Dedifferentiated amniotic fluid mesenchymal stem cell (primary cell): ENCODE measurements around the gene SNRPB2.

ENCODE experiments used
- DNase-seq: peaks from one replicate; pipeline ENCODE4 v3.0.0-alpha.2; 2016; ENCODE audit errors: extremely low spot score

The SNRPB2 gene

GRCh38 chr20:16732506-16733152, 2.8 kb downstream of the SNRPB2 start:
- no peak for DNase-seq

DNA sequence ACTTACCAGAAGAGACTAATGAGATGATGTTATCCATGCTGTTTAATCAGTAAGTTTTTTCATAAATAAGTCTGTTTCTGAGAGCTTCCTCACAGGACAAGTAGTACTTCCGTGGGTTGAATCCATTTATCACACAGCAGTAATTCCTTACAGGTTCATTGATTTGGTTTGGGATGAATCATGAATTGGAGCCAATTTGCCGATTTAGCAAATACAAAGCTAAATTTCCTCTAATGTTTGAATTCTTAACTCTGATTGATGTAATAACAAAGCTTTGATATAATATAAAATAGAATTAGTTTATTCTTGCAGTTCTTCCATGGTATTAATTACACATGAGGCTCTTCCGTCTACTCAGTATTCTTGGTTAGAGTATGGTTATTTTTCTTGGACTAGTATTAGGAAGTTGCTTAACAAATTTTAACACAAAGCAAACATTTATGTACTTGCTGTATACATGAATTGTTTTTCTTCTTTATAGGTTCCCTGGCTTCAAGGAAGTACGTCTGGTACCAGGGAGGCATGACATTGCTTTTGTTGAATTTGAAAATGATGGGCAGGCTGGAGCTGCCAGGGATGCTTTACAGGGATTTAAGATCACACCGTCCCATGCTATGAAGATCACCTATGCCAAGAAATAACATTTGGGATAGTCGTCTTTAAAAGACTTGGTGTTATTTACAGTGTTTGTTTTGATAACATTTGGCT, 10.7 kb downstream of the SNRPB2 start:
- DNase-seq, result no peak

- DNase-seq, result no peak
Observed at GRCh38 chr20:16744178-16744807, 14.5 kb downstream of the SNRPB2 start.

- no peak for DNase-seq
Observed at GRCh38 chr20:16745204-16745603, 15.4 kb downstream of the SNRPB2 start.

DNA sequence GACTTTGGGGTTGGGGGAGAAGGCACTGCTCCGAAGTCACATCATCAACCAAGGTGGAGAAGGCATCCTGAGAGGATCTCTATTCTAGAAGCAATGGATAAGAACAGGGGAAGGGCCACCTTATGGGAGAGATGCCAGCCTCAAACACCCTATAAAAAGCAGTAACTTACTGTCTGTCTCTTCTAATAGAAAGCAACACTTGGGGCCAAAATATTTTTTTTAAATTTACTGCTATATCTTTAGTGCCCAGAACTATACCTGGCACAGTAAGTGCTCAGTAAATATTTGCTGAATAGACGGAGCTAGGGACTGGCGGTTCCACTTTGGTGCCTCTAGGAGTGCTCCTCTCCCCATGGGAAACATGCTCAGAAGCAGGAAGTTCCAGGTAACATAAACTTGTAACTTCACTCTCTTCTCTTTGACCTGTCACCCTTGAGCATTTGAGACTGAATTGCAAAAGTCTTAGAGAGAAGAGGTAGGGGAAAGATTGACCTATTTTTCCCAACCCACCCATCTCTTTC, 17.5 kb downstream of the SNRPB2 start:
- no peak for DNase-seq

- DNase-seq, result no peak
Observed at GRCh38 chr20:16748308-16748900, 18.6 kb downstream of the SNRPB2 start, which contains the start of gene OTOR. Gene OTOR (plus strand): TSS chr20:16748358. CDS start chr20:16748402, 44 bp downstream.

- no peak for DNase-seq
Observed at GRCh38 chr20:16749573-16749972, 19.7 kb downstream of the SNRPB2 start.

DNA sequence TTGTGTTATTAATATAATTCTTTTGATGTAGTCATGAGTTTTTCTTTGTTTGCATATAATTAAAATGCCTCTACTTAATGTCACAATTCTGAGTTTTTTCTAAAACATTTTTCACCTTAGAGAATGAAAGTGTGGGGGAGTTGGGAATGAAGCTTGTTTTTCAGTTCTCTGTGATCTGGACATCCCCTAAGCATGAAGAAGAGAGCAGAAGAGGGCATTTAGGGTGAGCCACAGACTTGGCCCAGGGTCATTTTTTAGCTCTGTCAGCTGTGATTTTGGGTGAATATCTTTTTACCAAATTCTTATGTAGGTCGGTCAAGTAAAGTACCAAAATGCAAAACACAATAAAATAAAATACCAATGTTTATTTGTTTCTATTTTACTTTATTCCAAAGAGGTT, 22.3 kb downstream of the SNRPB2 start:
- DNase-seq, result no peak

- DNase-seq, result no peak
Observed at GRCh38 chr20:16752901-16753300, 23.1 kb downstream of the SNRPB2 start.

DNA sequence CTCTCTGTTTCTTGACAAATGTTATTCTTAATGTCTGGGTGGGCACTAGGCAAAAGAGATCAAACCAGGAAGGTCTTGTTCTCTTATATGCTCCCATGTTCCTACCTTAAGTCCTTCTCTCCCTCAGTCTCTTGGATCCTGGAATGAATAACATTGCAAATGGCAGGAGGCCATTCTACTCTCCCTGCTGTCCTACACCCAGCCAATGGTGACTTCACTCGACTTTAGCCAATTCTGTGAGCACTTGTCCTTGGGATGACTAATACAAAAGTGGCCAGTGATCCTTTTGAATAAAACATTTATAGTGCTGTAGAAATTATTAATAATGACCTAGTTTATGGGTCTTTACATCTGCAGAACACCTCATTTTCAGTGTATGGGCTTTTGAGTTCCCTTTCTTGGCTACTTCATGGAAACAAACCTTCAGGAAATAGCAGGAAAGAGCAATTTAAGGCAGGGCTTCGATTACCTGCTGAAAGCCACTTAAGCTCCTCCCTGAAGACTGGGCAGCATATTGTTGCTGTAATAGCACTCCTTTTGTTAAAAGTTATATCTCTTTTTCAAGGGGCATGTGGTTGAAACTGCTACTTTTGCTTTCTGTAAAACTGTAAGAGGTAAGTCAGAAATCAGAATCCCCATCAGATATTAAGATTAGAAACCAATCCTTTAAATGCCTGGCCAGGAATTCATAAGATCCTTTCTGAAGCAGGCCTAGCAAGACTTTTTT, 28.8 kb downstream of the SNRPB2 start:
- DNase-seq, result no peak

GRCh38 chr20:16759181-16759563, 29.3 kb downstream of the SNRPB2 start:
- no peak for DNase-seq

- no peak for DNase-seq
Observed at GRCh38 chr20:16760431-16761304, 30.8 kb downstream of the SNRPB2 start.

- peak; percentile 72 for DNase-seq
Observed at GRCh38 chr20:16761305-16761829, 31.5 kb downstream of the SNRPB2 start.

DNA sequence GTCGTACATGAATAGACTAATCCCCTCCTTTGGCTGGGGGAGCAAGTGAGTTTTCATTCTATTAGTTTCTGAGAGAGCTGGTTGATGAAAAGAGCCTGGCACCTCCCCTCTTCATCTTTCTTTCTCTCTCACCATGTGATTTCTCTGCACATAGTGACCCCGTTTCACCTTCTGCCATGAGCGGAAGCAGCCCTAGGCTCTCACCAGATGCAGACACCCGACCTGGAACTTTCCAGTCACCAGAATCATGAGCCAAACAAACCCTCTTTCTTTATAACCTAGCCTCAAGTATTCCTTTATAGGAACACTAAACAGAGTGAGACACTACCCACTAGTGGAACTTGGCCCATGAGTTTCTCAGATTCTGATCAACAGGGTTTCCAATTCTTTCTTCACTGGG, 34.7 kb downstream of the SNRPB2 start:
- no peak for DNase-seq

- no peak for DNase-seq
Observed at GRCh38 chr20:16771213-16771612, 41.4 kb downstream of the SNRPB2 start.

DNA sequence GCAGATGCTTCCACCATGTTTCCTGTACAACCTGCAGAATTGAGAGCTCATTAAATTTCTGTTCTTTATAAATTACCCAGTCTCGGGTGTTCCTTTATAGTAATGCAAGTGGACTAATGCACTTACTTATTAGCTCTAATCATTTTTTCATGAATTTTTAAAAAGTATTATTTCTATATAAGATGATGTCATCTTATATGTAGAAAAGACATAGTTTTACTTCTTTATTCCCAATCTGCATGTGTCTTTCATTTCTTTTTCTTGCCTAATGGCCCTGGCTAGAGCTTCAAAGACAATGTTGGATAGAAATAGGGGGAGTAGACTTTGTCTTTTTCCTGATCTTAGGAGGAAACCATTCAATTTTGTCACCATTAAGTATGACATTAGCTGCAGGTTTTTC, 46.1 kb downstream of the SNRPB2 start:
- no peak for DNase-seq

- no peak for DNase-seq
Observed at GRCh38 chr20:16777126-16777525, 47.3 kb downstream of the SNRPB2 start.

DNA sequence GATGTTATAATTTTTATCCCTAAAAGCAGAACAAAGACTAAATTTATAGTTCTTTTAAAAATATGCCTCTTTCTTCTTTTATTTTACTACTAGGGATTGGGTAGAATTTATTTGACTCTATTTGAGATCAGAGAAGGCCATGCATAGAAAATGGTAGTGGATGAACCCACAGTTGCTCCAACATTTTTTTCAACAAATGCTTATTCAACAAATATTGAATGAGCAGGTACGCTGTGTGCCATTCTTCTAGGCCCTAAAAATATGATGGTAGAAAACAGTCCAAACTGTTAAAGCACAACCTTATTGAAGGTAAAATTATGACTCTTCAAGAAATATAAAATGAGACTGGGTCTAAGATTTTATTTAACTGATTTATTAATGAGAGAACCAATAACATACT, 48.3 kb downstream of the SNRPB2 start:
- no peak for DNase-seq

DNA sequence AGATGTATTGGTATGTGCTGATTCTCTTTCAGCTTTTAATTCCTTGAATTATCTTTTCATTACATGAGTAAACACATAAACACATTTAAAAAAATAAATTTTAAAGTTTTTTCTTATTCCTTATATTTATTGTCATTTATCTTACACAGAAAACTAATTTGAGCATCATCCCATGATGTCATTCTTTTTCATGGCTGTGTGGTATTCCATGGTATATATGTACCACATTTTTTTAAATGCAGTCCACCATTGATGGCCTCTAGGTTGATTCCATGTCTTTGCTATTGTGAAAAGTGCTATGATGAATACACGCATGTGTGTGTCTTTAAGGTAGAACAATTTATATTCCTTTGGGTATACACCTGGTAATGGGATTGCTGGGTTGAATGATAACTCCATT, 51.7 kb downstream of the SNRPB2 start:
- no peak for DNase-seq

GRCh38 chr20:16785226-16785625, 55.4 kb downstream of the SNRPB2 start:
- DNase-seq, result peak; percentile 21
